ENCODE data around the gene KRT33A. TPM values are rescaled to one million over a fixed set of nuclear protein-coding genes. Genes with fewer than 3 reads are reported as not detected.
"Not testable (repeated sequence)": the region's sequence is repeated elsewhere in the genome, so short reads cannot be mapped to it uniquely, and the experiment has no call there.

The KRT33A gene
- total RNA-seq, 1 donor from 2014 or later = not detected

GRCh38 chr17:41347869-41348760, 2.5 kb downstream of the KRT33A start:
- Mint-ChIP-seq H3K4me1 (ENCODE audit: low read depth) (no peaks in the 10 kb centered on the region), H3K4me3 (ENCODE audit: unreplicated experiment) (no peak overlapping the region), H3K27me3 (ENCODE audit: low read depth) (peaks cover 17% of the 10 kb centered on the region), H3K27ac (ENCODE audit: unreplicated experiment) (no peak overlapping the region), H3K36me3 (ENCODE audit: low read depth) (peaks cover 2% of the 10 kb centered on the region), H3K9me3 (ENCODE audit: low read depth) (peaks cover 5% of the 10 kb centered on the region)
- no peak for TF ChIP-seq CTCF (IDR thresholded peaks at IDR 0.05)
- DNase-seq (ENCODE audit: low spot score) = no peak

DNA sequence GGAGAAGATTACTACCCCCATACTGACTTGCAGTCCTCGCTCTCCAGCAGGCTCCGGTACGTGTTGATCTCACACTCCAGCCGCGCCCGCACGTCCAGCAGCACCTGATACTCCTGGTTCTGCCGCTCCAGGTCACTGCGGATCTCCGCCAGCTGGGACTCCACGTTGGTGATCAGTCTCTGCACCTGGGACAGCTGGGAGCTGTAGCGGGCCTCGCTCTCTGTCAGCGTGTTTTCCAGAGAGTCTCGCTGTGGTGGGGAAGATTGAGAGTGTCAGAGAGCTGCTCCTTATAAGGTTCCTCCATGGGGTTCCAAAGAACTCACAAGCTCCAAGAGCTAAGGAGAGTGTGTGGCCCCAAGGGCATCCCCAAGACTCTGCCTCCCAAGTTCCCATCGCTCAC, 4.2 kb downstream of the KRT33A start:
- not testable (repeated sequence) for H3K4me3 Mint-ChIP-seq (ENCODE audit: unreplicated experiment); H3K27me3 Mint-ChIP-seq (ENCODE audit: low read depth); H3K27ac Mint-ChIP-seq (ENCODE audit: unreplicated experiment); DNase-seq (ENCODE audit: low spot score); H3K4me1 Mint-ChIP-seq (ENCODE audit: low read depth); H3K36me3 Mint-ChIP-seq (ENCODE audit: low read depth)
- H3K9me3 Mint-ChIP-seq (ENCODE audit: low read depth) = peaks cover 20% of the 10 kb centered on the region

- H3K4me3 Mint-ChIP-seq (ENCODE audit: unreplicated experiment) = no peak overlapping the region
- H3K9me3 Mint-ChIP-seq (ENCODE audit: low read depth) = peaks cover 23% of the 10 kb centered on the region
- peaks cover 1% of the 10 kb centered on the region for H3K27me3 Mint-ChIP-seq (ENCODE audit: low read depth)
- no peaks in the 10 kb centered on the region for H3K4me1 Mint-ChIP-seq (ENCODE audit: low read depth)
- DNase-seq (ENCODE audit: low spot score) = no peak
- peaks cover 7% of the 10 kb centered on the region for H3K36me3 Mint-ChIP-seq (ENCODE audit: low read depth)
- no peak overlapping the region for H3K27ac Mint-ChIP-seq (ENCODE audit: unreplicated experiment)
- TF ChIP-seq CTCF (IDR thresholded peaks at IDR 0.05) = no peak
These were observed 4.6 kb downstream of the KRT33A start for GRCh38 chr17:41345992-41346391.

DNA sequence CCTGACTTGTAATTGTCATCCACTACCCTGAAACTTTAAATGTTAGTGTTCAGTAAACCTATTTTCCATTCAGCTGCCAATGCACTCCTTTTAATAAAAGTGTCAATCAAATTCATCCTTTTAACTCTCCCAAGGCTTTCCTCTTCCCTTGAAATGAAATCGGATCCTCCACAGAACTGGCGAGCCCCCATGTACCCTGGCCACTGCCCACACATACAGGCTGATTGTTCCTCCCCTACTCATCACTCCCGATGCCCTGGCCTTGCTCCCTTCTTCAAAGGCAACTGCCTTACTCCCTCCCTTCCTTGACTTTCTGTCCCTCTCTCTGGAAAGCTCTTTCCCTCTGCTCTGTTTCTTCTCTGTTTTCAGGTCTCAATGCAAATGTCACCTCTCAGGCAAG, 7.6 kb downstream of the KRT33A start:
- H3K27ac Mint-ChIP-seq (ENCODE audit: unreplicated experiment) = no peak overlapping the region
- no peak for DNase-seq (ENCODE audit: low spot score)
- H3K36me3 Mint-ChIP-seq (ENCODE audit: low read depth) = peaks cover 7% of the 10 kb centered on the region
- H3K4me3 Mint-ChIP-seq (ENCODE audit: unreplicated experiment) = no peak overlapping the region
- H3K9me3 Mint-ChIP-seq (ENCODE audit: low read depth) = peaks cover 26% of the 10 kb centered on the region
- peaks cover 8% of the 10 kb centered on the region for H3K27me3 Mint-ChIP-seq (ENCODE audit: low read depth)
- no peaks in the 10 kb centered on the region for H3K4me1 Mint-ChIP-seq (ENCODE audit: low read depth)
- TF ChIP-seq CTCF (IDR thresholded peaks at IDR 0.05) = no peak

GRCh38 chr17:41340934-41341861, 9.4 kb downstream of the KRT33A start:
- no peak for TF ChIP-seq CTCF (IDR thresholded peaks at IDR 0.05)
- peaks cover 8% of the 10 kb centered on the region for H3K27me3 Mint-ChIP-seq (ENCODE audit: low read depth)
- no peaks in the 10 kb centered on the region for H3K4me1 Mint-ChIP-seq (ENCODE audit: low read depth)
- H3K36me3 Mint-ChIP-seq (ENCODE audit: low read depth) = peaks cover 7% of the 10 kb centered on the region
- H3K27ac Mint-ChIP-seq (ENCODE audit: unreplicated experiment) = no peak overlapping the region
- H3K4me3 Mint-ChIP-seq (ENCODE audit: unreplicated experiment) = no peak overlapping the region
- DNase-seq (ENCODE audit: low spot score) = no peak
- peaks cover 26% of the 10 kb centered on the region for H3K9me3 Mint-ChIP-seq (ENCODE audit: low read depth)
